Endothelial cell of umbilical vein (primary cell): ENCODE data around the gene PDK1.

Source experiments
- CTCF ChIP-seq, 2 donors: IDR thresholded peaks; 1 replicate in 1 of 2; 2 replicates in 1 of 2; pipeline ENCODE4 v1.5.1; 2011; ENCODE audit warnings: low read length in 2 of 2, mild to moderate bottlenecking in 2 of 2, moderate library complexity in 2 of 2, control low read depth in 1 of 2, inconsistent platforms in 1 of 2, low read depth in 1 of 2; ENCODE audit not compliant: insufficient read depth in 1 of 2; ENCODE audit errors: extremely low read depth in 1 of 2
- POLR2A ChIP-seq: IDR thresholded peaks from 2 replicates; pipeline ENCODE4 v1.6.1; 2012; ENCODE audit warnings: low read depth, mild to moderate bottlenecking, control low read depth, low read length

DNA sequence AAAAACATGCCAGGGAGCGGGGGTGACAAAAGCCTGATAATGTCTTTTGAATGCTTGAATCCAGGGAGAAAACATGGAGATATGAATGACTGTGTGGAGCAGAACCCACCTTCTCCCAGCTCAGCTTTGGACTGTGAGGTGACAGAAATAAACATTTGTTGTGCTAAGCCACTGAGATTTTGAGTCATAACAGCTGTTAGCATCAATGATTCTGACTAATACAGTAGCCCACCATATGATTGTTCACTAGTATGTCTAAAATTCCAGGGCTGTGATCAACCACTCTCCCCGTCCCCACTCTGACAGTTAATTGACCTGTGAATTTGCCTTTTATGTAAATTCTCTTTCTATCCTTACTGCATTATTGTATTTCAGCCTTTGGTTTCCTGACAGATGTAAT, 69.1 kb downstream of the PDK1 start:
- no peak for TF ChIP-seq CTCF (IDR thresholded peaks at IDR 0.05; ENCODE audit: extremely low read depth in 1 of 2, insufficient read depth in 1 of 2, low read depth in 1 of 2, low read length in 2 of 2)
- TF ChIP-seq POLR2A = no peak
